Measurements from ENCODE around the gene NCKAP5. TPM values are rescaled to one million over a fixed set of nuclear protein-coding genes. Genes with fewer than 3 reads are reported as not detected.

The NCKAP5 gene
- total and polyA plus RNA-seq, 2 of the 13 experiments (the other 11 are each of a cell fraction or from before 2014, with no cell fraction given), result 0.01 TPM; not detected in 1

DNA sequence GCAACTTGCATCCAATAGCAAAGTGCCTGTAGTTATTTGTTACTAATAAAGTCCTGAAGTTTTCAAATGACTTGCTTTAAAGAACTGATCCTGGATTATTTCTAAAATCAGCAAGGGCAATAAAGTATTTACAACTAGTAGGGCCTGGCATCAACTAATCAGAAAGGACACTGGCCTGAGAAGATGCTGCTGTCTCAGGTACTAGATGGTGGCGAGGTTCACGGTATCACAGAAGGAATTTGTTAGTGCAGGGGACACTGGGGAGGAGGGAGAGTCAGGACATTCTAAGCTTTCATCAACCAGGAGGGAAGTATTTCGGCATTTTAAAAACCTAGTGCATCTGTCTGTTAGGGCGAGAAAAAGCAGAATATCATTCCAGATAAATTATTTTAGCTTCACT lies 458.1 kb downstream of the NCKAP5 start:
- no peaks in the 10 kb centered on the region for H3K4me1 ChIP-seq (ENCODE audit: insufficient read depth, low read length)
- H3K9me3 ChIP-seq (ENCODE audit: low read length), result peaks cover 26% of the 10 kb centered on the region
- DNase-seq (ENCODE audit: low spot score) (no peak), FAIRE-seq (no peak), ATAC-seq (no peak)
- H3K27ac ChIP-seq (ENCODE audit: extremely low read length, insufficient read depth, low read length), result no peak overlapping the region
- intact Hi-C loops (cut with micrococcal nuclease; ENCODE audit: unreplicated experiment), result no loop called here
- no peak overlapping the region for H2AFZ ChIP-seq (ENCODE audit: low read length)
- POLR2A ChIA-PET, result no interaction called here
- H3K9ac ChIP-seq (ENCODE audit: insufficient read depth, low read depth, low read length), result no peak overlapping the region
- 8% methylated on average over 4 of the region's 4 CpGs for WGBS (ENCODE audit: low lambda C conversion rate)
- in situ Hi-C loops (cut with HindIII; ENCODE audit: extremely low pct_ligation_motif_present, low pct_unique_long_range_greater_than_20kb), result no loop called here
- BruUV-seq (replicated peaks), result no TSS peak
- no peaks in the 10 kb centered on the region for H3K27me3 ChIP-seq (ENCODE audit: control insufficient read depth in 1 of 2, insufficient read depth in 2 of 2, low read length in 2 of 2)
- no peaks in the 10 kb centered on the region for H4K20me1 ChIP-seq (ENCODE audit: insufficient read depth, low read length)
- H3K79me2 ChIP-seq (ENCODE audit: insufficient read depth, low read length), result no peaks in the 10 kb centered on the region
- CTCF ChIA-PET (ENCODE audit: low intra/inter-chr PET ratio, low total read pairs), result no interaction called here
- no peak overlapping the region for H3K4me2 ChIP-seq (ENCODE audit: low read depth, low read length)
- H3K36me3 ChIP-seq (replicated peaks in 1 of 2; ENCODE audit: control insufficient read depth in 1 of 2, insufficient read depth in 2 of 2, low read length in 2 of 2), result no peaks in the 10 kb centered on the region
- H3K4me3 ChIP-seq (replicated peaks in 1 of 3; ENCODE audit: insufficient read depth in 1 of 3, low read depth in 2 of 3, low read length in 3 of 3), result no peak overlapping the region
- TF ChIP-seq ZNF207 (IDR thresholded peaks at IDR 0.05; ENCODE audit: borderline replicate concordance) (no peak), ISL2 (CRISPR knock-in tag; IDR thresholded peaks at IDR 0.05) (no peak), ARID2 (CRISPR knock-in tag; IDR thresholded peaks at IDR 0.05; ENCODE audit: borderline replicate concordance) (no peak), ZNF761 (CRISPR knock-in tag; conservative IDR thresholded peaks at IDR 0.05) (no peak), NR2F1 (CRISPR knock-in tag; IDR thresholded peaks at IDR 0.05) (no peak), CBX5 (CRISPR knock-in tag; IDR thresholded peaks at IDR 0.05; ENCODE audit: borderline replicate concordance) (no peak), TAF1 (CRISPR knock-in tag; IDR thresholded peaks at IDR 0.05) (no peak), GATAD1 (CRISPR knock-in tag; IDR thresholded peaks at IDR 0.05) (no peak), PHF5A (CRISPR knock-in tag; IDR thresholded peaks at IDR 0.05; ENCODE audit: low read depth, unreplicated experiment) (no peak), ZNF337 (CRISPR knock-in tag; IDR thresholded peaks at IDR 0.05; ENCODE audit: borderline replicate concordance, low read depth) (no peak)
- TF ChIP-seq, protein P1, sequence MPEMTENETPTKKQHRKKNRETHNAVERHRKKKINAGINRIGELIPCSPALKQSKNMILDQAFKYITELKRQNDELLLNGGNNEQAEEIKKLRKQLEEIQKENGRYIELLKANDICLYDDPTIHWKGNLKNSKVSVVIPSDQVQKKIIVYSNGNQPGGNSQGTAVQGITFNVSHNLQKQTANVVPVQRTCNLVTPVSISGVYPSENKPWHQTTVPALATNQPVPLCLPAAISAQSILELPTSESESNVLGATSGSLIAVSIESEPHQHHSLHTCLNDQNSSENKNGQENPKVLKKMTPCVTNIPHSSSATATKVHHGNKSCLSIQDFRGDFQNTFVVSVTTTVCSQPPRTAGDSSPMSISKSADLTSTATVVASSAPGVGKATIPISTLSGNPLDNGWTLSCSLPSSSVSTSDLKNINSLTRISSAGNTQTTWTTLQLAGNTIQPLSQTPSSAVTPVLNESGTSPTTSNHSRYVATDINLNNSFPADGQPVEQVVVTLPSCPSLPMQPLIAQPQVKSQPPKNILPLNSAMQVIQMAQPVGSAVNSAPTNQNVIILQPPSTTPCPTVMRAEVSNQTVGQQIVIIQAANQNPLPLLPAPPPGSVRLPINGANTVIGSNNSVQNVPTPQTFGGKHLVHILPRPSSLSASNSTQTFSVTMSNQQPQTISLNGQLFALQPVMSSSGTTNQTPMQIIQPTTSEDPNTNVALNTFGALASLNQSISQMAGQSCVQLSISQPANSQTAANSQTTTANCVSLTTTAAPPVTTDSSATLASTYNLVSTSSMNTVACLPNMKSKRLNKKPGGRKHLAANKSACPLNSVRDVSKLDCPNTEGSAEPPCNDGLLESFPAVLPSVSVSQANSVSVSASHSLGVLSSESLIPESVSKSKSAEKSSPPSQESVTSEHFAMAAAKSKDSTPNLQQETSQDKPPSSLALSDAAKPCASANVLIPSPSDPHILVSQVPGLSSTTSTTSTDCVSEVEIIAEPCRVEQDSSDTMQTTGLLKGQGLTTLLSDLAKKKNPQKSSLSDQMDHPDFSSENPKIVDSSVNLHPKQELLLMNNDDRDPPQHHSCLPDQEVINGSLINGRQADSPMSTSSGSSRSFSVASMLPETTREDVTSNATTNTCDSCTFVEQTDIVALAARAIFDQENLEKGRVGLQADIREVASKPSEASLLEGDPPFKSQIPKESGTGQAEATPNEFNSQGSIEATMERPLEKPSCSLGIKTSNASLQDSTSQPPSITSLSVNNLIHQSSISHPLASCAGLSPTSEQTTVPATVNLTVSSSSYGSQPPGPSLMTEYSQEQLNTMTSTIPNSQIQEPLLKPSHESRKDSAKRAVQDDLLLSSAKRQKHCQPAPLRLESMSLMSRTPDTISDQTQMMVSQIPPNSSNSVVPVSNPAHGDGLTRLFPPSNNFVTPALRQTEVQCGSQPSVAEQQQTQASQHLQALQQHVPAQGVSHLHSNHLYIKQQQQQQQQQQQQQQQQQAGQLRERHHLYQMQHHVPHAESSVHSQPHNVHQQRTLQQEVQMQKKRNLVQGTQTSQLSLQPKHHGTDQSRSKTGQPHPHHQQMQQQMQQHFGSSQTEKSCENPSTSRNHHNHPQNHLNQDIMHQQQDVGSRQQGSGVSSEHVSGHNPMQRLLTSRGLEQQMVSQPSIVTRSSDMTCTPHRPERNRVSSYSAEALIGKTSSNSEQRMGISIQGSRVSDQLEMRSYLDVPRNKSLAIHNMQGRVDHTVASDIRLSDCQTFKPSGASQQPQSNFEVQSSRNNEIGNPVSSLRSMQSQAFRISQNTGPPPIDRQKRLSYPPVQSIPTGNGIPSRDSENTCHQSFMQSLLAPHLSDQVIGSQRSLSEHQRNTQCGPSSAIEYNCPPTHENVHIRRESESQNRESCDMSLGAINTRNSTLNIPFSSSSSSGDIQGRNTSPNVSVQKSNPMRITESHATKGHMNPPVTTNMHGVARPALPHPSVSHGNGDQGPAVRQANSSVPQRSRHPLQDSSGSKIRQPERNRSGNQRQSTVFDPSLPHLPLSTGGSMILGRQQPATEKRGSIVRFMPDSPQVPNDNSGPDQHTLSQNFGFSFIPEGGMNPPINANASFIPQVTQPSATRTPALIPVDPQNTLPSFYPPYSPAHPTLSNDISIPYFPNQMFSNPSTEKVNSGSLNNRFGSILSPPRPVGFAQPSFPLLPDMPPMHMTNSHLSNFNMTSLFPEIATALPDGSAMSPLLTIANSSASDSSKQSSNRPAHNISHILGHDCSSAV (CRISPR knock-in tag; IDR thresholded peaks at IDR 0.05; ENCODE audit: borderline replicate concordance), result no peak
- TF ChIP-seq, protein P2, sequence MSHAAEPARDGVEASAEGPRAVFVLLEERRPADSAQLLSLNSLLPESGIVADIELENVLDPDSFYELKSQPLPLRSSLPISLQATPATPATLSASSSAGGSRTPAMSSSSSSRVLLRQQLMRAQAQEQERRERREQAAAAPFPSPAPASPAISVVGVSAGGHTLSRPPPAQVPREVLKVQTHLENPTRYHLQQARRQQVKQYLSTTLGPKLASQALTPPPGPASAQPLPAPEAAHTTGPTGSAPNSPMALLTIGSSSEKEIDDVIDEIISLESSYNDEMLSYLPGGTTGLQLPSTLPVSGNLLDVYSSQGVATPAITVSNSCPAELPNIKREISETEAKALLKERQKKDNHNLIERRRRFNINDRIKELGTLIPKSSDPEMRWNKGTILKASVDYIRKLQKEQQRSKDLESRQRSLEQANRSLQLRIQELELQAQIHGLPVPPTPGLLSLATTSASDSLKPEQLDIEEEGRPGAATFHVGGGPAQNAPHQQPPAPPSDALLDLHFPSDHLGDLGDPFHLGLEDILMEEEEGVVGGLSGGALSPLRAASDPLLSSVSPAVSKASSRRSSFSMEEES (CRISPR knock-in tag; IDR thresholded peaks at IDR 0.05), result no peak
- TF ChIP-seq, protein P3, sequence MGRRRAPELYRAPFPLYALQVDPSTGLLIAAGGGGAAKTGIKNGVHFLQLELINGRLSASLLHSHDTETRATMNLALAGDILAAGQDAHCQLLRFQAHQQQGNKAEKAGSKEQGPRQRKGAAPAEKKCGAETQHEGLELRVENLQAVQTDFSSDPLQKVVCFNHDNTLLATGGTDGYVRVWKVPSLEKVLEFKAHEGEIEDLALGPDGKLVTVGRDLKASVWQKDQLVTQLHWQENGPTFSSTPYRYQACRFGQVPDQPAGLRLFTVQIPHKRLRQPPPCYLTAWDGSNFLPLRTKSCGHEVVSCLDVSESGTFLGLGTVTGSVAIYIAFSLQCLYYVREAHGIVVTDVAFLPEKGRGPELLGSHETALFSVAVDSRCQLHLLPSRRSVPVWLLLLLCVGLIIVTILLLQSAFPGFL (CRISPR knock-in tag; IDR thresholded peaks at IDR 0.05), result no peak
- TF ChIP-seq, protein P4, sequence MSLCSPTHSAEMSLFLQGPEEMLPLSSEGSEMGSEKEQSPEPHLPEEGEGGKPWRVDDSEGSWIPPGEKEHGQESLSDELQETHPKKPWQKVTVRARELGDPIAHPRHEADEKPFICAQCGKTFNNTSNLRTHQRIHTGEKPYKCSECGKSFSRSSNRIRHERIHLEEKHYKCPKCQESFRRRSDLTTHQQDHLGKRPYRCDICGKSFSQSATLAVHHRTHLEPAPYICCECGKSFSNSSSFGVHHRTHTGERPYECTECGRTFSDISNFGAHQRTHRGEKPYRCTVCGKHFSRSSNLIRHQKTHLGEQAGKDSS (CRISPR knock-in tag; IDR thresholded peaks at IDR 0.05; ENCODE audit: borderline replicate concordance, low read depth), result no peak

Measured in HepG2 (cell line).